Measurements from ENCODE around the gene C2orf72.

Gene C2orf72

DNA sequence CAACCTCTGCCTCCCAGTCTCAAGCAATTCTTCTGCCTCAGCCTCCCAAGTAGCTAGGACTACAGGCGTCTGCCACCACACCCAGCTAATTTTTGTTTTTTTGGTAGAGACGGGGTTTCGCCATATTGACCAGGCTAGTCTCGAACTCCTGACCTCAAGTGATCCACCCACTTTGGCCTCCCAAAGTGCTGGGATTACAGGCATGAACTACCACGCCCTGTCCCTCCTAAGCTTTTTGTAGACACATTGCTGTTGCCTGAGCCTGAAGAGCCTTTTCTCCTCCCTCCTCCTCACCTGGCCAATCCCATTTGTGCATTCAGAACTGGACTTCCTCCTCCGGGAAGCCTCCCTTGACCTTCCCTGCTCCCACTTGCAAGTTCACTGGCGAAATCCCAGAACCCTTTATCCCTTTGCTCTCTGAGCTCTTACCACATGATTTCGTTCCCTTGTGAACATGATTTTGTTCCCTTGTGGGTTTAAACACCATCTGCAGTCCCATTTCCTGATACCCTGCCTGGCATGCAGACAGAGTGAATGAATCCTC, 2.6 kb downstream of the C2orf72 start:
- H3K27me3 ChIP-seq (replicated peaks; ENCODE audit: insufficient read depth, low read length) = peaks cover 7% of the 10 kb centered on the region; the same call in 1 of the 2 replicates
- no peak overlapping the region for H3K9ac ChIP-seq (ENCODE audit: low read length)
- H3F3A ChIP-seq (ENCODE audit: insufficient read depth, low read length) = no peaks in the 10 kb centered on the region
- no peaks in the 10 kb centered on the region for H4K20me1 ChIP-seq (ENCODE audit: insufficient read depth, low read length)
- no peaks in the 10 kb centered on the region for H3K79me2 ChIP-seq (ENCODE audit: low read length)
- TF ChIP-seq, protein P1, sequence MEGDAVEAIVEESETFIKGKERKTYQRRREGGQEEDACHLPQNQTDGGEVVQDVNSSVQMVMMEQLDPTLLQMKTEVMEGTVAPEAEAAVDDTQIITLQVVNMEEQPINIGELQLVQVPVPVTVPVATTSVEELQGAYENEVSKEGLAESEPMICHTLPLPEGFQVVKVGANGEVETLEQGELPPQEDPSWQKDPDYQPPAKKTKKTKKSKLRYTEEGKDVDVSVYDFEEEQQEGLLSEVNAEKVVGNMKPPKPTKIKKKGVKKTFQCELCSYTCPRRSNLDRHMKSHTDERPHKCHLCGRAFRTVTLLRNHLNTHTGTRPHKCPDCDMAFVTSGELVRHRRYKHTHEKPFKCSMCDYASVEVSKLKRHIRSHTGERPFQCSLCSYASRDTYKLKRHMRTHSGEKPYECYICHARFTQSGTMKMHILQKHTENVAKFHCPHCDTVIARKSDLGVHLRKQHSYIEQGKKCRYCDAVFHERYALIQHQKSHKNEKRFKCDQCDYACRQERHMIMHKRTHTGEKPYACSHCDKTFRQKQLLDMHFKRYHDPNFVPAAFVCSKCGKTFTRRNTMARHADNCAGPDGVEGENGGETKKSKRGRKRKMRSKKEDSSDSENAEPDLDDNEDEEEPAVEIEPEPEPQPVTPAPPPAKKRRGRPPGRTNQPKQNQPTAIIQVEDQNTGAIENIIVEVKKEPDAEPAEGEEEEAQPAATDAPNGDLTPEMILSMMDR (IDR thresholded peaks at IDR 0.05; ENCODE audit: low read length) = no peak
- TF ChIP-seq EZH2phosphoT487 (IDR thresholded peaks at IDR 0.05; ENCODE audit: low read length) (no peak), EZH2 (optimal IDR thresholded peaks at IDR 0.05; ENCODE audit: low read depth, low read length) (no peak)
- H3K27ac ChIP-seq (ENCODE audit: low read length) = no peak overlapping the region
- H3K4me3 ChIP-seq (ENCODE audit: low read length) = no peak overlapping the region
- no peak for DNase-seq
- H2AFZ ChIP-seq (ENCODE audit: low read length) = no peak overlapping the region
- H3K4me1 ChIP-seq (ENCODE audit: low read length) = no peaks in the 10 kb centered on the region
- no peaks in the 10 kb centered on the region for H3K36me3 ChIP-seq (replicated peaks; ENCODE audit: insufficient read depth, low read length)
- H3K9me3 ChIP-seq (replicated peaks; ENCODE audit: insufficient read depth, low read length) = no peaks in the 10 kb centered on the region
- no peaks in the 10 kb centered on the region for H3K9me2 ChIP-seq (replicated peaks; ENCODE audit: insufficient read depth, low read length)
- no peak overlapping the region for H3K4me2 ChIP-seq (ENCODE audit: low read depth, low read length)

- no peaks in the 10 kb centered on the region for H3F3A ChIP-seq (ENCODE audit: insufficient read depth, low read length)
- no peak overlapping the region for H3K27ac ChIP-seq (ENCODE audit: low read length)
- H3K4me1 ChIP-seq (ENCODE audit: low read length) = no peaks in the 10 kb centered on the region
These were observed 3.9 kb downstream of the C2orf72 start for GRCh38 chr2:231041061-231041689.

DNA sequence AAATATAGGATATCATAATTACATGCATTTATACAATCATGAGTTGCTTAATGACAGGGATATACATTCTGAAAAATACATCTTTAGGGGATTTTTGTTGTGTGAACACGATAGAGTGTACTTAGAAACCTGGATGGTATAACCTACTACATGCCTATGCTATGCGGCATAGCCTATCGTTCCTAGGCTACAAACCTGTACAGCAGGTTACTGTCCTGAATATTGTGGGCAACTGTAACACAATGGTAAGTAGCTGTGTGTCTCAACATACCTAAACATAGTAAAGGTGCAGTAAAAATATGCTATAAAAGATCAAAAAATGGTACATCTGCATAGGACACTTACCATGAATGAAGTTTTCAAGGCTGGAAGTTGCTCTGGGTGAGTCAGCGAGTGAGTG, 6.5 kb downstream of the C2orf72 start:
- H2AFZ ChIP-seq (ENCODE audit: low read length) = no peak overlapping the region
- no peak for DNase-seq
- no peaks in the 10 kb centered on the region for H3K4me1 ChIP-seq (ENCODE audit: low read length)
- H3K79me2 ChIP-seq (ENCODE audit: low read length) = no peaks in the 10 kb centered on the region
- H3K36me3 ChIP-seq (replicated peaks; ENCODE audit: insufficient read depth, low read length) = no peaks in the 10 kb centered on the region
- H3K4me3 ChIP-seq (ENCODE audit: low read length) = no peak overlapping the region
- H3K27me3 ChIP-seq (replicated peaks; ENCODE audit: insufficient read depth, low read length) = no peaks in the 10 kb centered on the region
- no peak overlapping the region for H3K4me2 ChIP-seq (ENCODE audit: low read depth, low read length)
- no peaks in the 10 kb centered on the region for H3K9me3 ChIP-seq (replicated peaks; ENCODE audit: insufficient read depth, low read length)
- no peaks in the 10 kb centered on the region for H3F3A ChIP-seq (ENCODE audit: insufficient read depth, low read length)
- H4K20me1 ChIP-seq (ENCODE audit: insufficient read depth, low read length) = no peaks in the 10 kb centered on the region
- TF ChIP-seq EZH2 (optimal IDR thresholded peaks at IDR 0.05; ENCODE audit: low read depth, low read length) = no peak
- TF ChIP-seq, protein P1 (IDR thresholded peaks at IDR 0.05; ENCODE audit: low read length) = no peak
- TF ChIP-seq EZH2phosphoT487 (IDR thresholded peaks at IDR 0.05; ENCODE audit: low read length) = no peak
- no peaks in the 10 kb centered on the region for H3K9me2 ChIP-seq (replicated peaks; ENCODE audit: insufficient read depth, low read length)
- no peak overlapping the region for H3K9ac ChIP-seq (ENCODE audit: low read length)
- H3K27ac ChIP-seq (ENCODE audit: low read length) = no peak overlapping the region

More at GRCh38 chr2:231041061-231041689, 3.9 kb downstream of the C2orf72 start:
- H2AFZ ChIP-seq (ENCODE audit: low read length) = no peak overlapping the region
- no peaks in the 10 kb centered on the region for H3K9me3 ChIP-seq (replicated peaks; ENCODE audit: insufficient read depth, low read length)
- no peak overlapping the region for H3K4me2 ChIP-seq (ENCODE audit: low read depth, low read length)
- no peak for DNase-seq
- no peaks in the 10 kb centered on the region for H3K36me3 ChIP-seq (replicated peaks; ENCODE audit: insufficient read depth, low read length)
- no peak overlapping the region for H3K4me3 ChIP-seq (ENCODE audit: low read length)
- H3K79me2 ChIP-seq (ENCODE audit: low read length) = no peaks in the 10 kb centered on the region
- no peaks in the 10 kb centered on the region for H3K9me2 ChIP-seq (replicated peaks; ENCODE audit: insufficient read depth, low read length)
- no peak overlapping the region for H3K9ac ChIP-seq (ENCODE audit: low read length)
- no peaks in the 10 kb centered on the region for H4K20me1 ChIP-seq (ENCODE audit: insufficient read depth, low read length)
- TF ChIP-seq EZH2 (optimal IDR thresholded peaks at IDR 0.05; ENCODE audit: low read depth, low read length) = no peak
- TF ChIP-seq, protein P1 (IDR thresholded peaks at IDR 0.05; ENCODE audit: low read length) = no peak
- no peak for TF ChIP-seq EZH2phosphoT487 (IDR thresholded peaks at IDR 0.05; ENCODE audit: low read length)
- peaks cover 7% of the 10 kb centered on the region; the same call in 1 of the 2 replicates for H3K27me3 ChIP-seq (replicated peaks; ENCODE audit: insufficient read depth, low read length)
